DOHH2 (cell line): ENCODE data around the gene PPFIBP2.
A peak's percentile ranks its signal among the peaks of the same experiment; 100 is the strongest.

Experiments used
- H3F3A ChIP-seq: fragments of 200-600 bp; sonication (generic), shearing (Covaris generic); 2 replicates; pipeline ENCODE4 v1.6.0; 2016; ENCODE audit warnings: antibody characterized with exemption, mild to moderate bottlenecking; ENCODE audit not compliant: control insufficient read depth, insufficient read depth
- H3K27ac ChIP-seq: fragments of 200-600 bp; sonication (generic); 2 replicates; pipeline ENCODE4 v1.5.1; 2014; ENCODE audit warnings: low read depth, mild to moderate bottlenecking, low read length, moderate library complexity
- H3K27me3 ChIP-seq: fragments of 200-600 bp; sonication (generic); 2 replicates; pipeline ENCODE4 v1.6.1; 2014; ENCODE audit warnings: mild to moderate bottlenecking, low read length, mixed read lengths; ENCODE audit not compliant: control insufficient read depth
- H3K36me3 ChIP-seq: fragments of 200-600 bp; sonication (generic); 2 replicates; pipeline ENCODE4 v1.6.1; 2014; ENCODE audit warnings: mild to moderate bottlenecking, low read length, moderate library complexity, mixed read lengths; ENCODE audit not compliant: control insufficient read depth
- H3K4me1 ChIP-seq: fragments of 200-600 bp; sonication (generic); 2 replicates; pipeline ENCODE4 v1.6.1; 2014; ENCODE audit warnings: mild to moderate bottlenecking, low read length, mixed read lengths; ENCODE audit not compliant: control insufficient read depth
- H3K4me2 ChIP-seq: fragments of 200-600 bp; sonication (generic); 2 replicates; pipeline ENCODE4 v1.6.0; 2014; ENCODE audit warnings: mild to moderate bottlenecking, low read length, moderate library complexity
- H3K4me3 ChIP-seq: fragments of 200-600 bp; sonication (generic); 2 replicates; pipeline ENCODE4 v1.5.1; 2014; ENCODE audit warnings: mild to moderate bottlenecking, low read length, mixed read lengths
- H3K79me2 ChIP-seq: fragments of 200-600 bp; sonication (generic); 2 replicates; pipeline ENCODE4 v1.6.1; 2014; ENCODE audit warnings: mild to moderate bottlenecking, low read length, mixed read lengths; ENCODE audit not compliant: control insufficient read depth
- H3K9me2 ChIP-seq: fragments of 200-600 bp; sonication (generic); replicated peaks from 2 replicates; pipeline ENCODE4 v1.6.1; 2014; ENCODE audit warnings: mild to moderate bottlenecking, low read length, mixed read lengths; ENCODE audit not compliant: control insufficient read depth
- H3K9me3 ChIP-seq: fragments of 200-600 bp; sonication (generic); 2 replicates; pipeline ENCODE4 v1.6.1; 2014; ENCODE audit warnings: antibody characterized with exemption, low read length, mixed read lengths; ENCODE audit not compliant: control insufficient read depth, insufficient read depth
- H4K20me1 ChIP-seq: fragments of 200-600 bp; sonication (generic); 2 replicates; pipeline ENCODE4 v1.6.0; 2014; ENCODE audit warnings: low read depth, mild to moderate bottlenecking, antibody characterized with exemption, low read length, moderate library complexity; ENCODE audit not compliant: control insufficient read depth, insufficient read depth
- EZH2phosphoT487 ChIP-seq: fragments of 200-600 bp; sonication (generic); IDR thresholded peaks from 2 replicates; pipeline ENCODE4 v1.6.1; 2017; ENCODE audit warnings: borderline replicate concordance, mild to moderate bottlenecking, antibody characterized with exemption, low read length, moderate library complexity, mixed read lengths
- TF ChIP-seq, protein P1 (sequence below): fragments of 200-600 bp; sonication (generic); IDR thresholded peaks from one replicate; pipeline ENCODE4 v1.5.1; 2014; ENCODE audit warnings: antibody characterized with exemption, mild to moderate bottlenecking, low read depth, low read length; ENCODE audit not compliant: poor library complexity, severe bottlenecking

PPFIBP2 gene

DNA sequence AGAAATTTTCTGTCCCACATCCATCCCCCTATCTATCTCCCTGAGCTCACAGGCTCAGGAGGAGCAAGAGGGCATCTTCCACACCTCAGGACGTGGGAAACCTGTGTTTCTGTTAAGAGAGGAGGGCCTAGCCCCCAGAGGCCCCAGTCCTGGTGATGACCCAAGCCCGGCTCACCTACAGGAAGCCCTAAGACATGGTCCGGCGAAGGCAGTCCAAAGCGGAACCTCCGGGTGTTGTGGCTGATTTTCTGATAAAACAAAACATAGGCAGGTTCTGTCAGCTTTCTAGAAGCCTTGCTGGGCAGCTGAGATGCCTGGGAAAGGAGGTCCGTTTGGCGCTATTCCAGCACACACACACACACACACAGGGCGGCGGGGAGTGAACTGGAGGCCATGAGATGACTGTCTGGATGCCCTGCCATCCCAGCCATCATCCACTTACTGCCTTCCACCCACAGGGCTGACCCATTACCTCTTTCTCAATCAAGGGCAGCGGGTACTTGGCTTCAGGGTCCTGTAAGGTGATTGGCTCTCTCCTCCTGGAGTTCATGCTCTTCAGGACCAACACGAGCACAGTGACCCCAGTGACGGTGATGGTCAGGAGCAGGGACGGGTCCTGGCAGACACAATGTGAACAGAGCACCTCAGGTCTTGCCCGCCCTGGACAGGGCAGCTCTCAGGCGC, 158.6 kb downstream of the PPFIBP2 start:
- no peaks in the 10 kb centered on the region for H3F3A ChIP-seq
- peak overlapping the region; percentile 60 for H3K4me3 ChIP-seq
- no peaks in the 10 kb centered on the region for H4K20me1 ChIP-seq
- TF ChIP-seq EZH2phosphoT487: no peak
- TF ChIP-seq, protein P1, sequence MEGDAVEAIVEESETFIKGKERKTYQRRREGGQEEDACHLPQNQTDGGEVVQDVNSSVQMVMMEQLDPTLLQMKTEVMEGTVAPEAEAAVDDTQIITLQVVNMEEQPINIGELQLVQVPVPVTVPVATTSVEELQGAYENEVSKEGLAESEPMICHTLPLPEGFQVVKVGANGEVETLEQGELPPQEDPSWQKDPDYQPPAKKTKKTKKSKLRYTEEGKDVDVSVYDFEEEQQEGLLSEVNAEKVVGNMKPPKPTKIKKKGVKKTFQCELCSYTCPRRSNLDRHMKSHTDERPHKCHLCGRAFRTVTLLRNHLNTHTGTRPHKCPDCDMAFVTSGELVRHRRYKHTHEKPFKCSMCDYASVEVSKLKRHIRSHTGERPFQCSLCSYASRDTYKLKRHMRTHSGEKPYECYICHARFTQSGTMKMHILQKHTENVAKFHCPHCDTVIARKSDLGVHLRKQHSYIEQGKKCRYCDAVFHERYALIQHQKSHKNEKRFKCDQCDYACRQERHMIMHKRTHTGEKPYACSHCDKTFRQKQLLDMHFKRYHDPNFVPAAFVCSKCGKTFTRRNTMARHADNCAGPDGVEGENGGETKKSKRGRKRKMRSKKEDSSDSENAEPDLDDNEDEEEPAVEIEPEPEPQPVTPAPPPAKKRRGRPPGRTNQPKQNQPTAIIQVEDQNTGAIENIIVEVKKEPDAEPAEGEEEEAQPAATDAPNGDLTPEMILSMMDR: no peak
- H3K79me2 ChIP-seq: no peaks in the 10 kb centered on the region
- peaks cover 28% of the 10 kb centered on the region for H3K27me3 ChIP-seq
- H3K9me3 ChIP-seq: no peaks in the 10 kb centered on the region
- peak overlapping the region; percentile 71 for H3K4me2 ChIP-seq
- H3K4me1 ChIP-seq: peaks cover 11% of the 10 kb centered on the region; the same call in 1 of the 2 replicates
- H3K27ac ChIP-seq: no peak overlapping the region
- no peaks in the 10 kb centered on the region for H3K36me3 ChIP-seq
- no peaks in the 10 kb centered on the region for H3K9me2 ChIP-seq

DNA sequence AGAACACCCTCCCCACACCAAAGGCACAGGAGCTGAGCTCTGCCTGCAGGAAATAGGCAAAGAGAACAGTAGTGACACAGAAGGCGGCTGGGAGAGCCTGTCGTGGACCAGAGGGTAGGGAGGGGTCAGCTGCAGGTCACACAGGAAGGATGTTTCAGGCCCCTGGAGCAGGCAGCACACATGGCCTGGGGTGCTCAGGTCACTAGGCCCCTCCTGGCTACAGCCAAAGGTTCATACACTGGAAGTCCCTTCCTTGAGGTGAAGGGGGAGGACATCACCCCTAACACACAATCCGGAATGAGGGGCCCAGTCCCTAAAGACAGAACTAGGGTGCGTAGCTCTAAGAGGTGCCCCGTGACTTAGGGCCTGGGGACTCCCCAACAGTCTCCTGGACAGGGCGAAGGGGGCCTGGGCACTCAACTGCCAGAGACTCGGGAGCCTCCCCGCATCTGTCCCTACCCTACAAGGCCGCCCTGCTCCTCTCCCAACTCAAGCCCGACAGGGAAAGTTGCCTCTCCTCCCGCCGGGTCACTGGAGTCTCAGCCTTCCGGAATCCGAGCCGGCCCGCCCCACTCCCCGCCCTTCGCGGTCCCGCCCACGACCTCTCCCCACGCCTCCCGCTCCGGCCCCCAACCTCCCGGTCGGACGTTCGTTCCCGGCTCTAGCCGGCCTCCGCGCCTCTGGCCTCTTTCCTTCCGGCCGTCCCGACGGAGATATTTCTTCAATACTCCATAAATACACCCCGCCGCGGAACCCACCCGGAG, 159.3 kb downstream of the PPFIBP2 start, which contains the start of gene CYB5R2:
TSS of gene CYB5R2 (minus strand) at position 541 of the 764 bp plus-strand sequence. CDS start 675 bp downstream, outside the sequence.
- H3K9me2 ChIP-seq: no peaks in the 10 kb centered on the region
- H3K27me3 ChIP-seq: peaks cover 28% of the 10 kb centered on the region
- TF ChIP-seq EZH2phosphoT487: no peak
- TF ChIP-seq, protein P1: no peak
- no peaks in the 10 kb centered on the region for H4K20me1 ChIP-seq
- H3F3A ChIP-seq: no peaks in the 10 kb centered on the region
- H3K9me3 ChIP-seq: no peaks in the 10 kb centered on the region
- peaks cover 11% of the 10 kb centered on the region; the same call in 1 of the 2 replicates for H3K4me1 ChIP-seq
- H3K36me3 ChIP-seq: no peaks in the 10 kb centered on the region
- no peak within 1 kb of the TSS for H3K27ac ChIP-seq
- peak within 1 kb of the TSS; percentile 60 for H3K4me3 ChIP-seq
- no peaks in the 10 kb centered on the region for H3K79me2 ChIP-seq
- peak within 1 kb of the TSS; percentile 71 for H3K4me2 ChIP-seq

DNA sequence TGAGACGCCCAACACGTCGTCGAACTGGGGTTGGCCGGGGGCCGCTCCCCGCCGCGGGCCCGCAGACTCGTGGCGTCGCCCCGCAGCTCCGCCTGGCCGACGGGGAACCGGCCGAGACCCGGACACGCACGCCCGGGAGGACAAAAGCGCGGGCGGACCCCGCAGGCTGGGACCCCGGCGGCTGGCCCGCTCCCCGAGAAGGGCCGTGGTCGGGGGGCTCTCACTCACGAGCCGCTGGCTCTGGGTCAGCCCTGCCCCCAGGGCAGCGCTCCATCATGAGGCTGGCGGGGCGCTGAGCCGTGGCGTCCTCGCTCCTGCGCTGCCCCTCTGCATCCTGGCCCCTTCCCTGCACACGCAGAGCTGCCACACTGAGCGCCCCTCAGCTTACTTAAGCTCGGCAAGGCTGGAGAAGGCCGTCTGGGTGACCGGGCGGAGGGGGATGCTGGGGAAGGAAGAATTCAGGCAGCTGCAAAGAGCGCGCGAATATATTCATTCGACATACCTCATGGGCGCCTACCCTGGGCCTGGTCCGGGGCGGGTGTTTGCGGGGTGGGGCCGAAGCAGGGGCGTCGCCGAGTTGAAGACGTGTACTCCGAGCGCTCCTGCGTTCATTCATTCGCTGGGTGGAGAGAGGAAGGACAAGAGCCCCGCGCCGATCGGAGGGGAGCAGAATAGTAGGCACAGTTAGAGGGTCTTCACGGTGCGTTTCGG, 160.1 kb downstream of the PPFIBP2 start:
- Histone ChIP-seq H3K4me2 (peak overlapping the region; percentile 71), H3K79me2 (no peaks in the 10 kb centered on the region), H3F3A (no peaks in the 10 kb centered on the region), H3K27me3 (peaks cover 28% of the 10 kb centered on the region), H3K27ac (no peak overlapping the region), H3K9me2 (no peaks in the 10 kb centered on the region), H3K9me3 (no peaks in the 10 kb centered on the region), H3K4me3 (peak overlapping the region; percentile 60), H4K20me1 (no peaks in the 10 kb centered on the region), H3K36me3 (no peaks in the 10 kb centered on the region), H3K4me1 (peaks cover 11% of the 10 kb centered on the region; the same call in 1 of the 2 replicates)
- TF ChIP-seq, protein P1: no peak
- TF ChIP-seq EZH2phosphoT487: peak; percentile 84; the same call in 1 of the 2 replicates
